ENCODE measurements around the gene SPATA33.

DNA sequence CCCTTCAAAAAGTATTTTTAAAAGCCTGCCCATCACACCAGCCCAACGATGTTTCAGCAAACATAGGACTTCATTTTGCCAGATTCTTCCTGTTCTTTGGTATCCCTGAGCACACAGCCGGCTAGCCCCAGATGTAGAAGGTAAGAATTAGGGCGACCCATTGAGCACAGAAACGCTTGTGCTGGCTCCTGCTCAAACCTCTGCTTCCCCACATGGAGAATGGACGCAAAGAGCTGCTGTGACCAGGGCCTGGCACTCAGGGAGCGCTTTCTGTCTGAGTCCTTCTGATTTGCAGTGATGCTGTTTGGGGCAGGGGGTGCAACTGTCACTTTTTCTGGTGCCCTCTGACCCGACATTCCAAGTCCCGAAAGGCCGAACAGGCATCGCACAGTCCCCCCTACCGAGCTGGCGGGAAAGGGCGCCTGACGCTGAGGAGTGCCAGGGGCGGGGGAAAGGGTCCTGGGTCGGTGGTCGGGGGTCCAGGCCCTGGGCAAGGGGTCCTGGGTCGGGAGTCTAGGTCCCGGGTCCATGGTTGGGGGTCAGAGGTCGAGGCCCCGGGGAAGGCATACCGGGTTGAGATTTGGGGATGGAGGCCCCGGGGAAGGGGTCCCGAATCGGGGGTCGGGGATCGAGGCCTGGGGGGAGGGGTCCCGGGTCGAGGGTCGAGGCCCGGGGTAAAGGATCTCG is 1.1 kb upstream of the SPATA33 start:
- TF ChIP-seq, protein P1, sequence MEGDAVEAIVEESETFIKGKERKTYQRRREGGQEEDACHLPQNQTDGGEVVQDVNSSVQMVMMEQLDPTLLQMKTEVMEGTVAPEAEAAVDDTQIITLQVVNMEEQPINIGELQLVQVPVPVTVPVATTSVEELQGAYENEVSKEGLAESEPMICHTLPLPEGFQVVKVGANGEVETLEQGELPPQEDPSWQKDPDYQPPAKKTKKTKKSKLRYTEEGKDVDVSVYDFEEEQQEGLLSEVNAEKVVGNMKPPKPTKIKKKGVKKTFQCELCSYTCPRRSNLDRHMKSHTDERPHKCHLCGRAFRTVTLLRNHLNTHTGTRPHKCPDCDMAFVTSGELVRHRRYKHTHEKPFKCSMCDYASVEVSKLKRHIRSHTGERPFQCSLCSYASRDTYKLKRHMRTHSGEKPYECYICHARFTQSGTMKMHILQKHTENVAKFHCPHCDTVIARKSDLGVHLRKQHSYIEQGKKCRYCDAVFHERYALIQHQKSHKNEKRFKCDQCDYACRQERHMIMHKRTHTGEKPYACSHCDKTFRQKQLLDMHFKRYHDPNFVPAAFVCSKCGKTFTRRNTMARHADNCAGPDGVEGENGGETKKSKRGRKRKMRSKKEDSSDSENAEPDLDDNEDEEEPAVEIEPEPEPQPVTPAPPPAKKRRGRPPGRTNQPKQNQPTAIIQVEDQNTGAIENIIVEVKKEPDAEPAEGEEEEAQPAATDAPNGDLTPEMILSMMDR (IDR thresholded peaks at IDR 0.05), result no peak
- TF ChIP-seq ZC3H11A (IDR thresholded peaks at IDR 0.05) (no peak), REST (IDR thresholded peaks at IDR 0.05) (no peak), ELK1 (IDR thresholded peaks at IDR 0.05; ENCODE audit: low read depth, low read length) (no peak), EP300 (IDR thresholded peaks at IDR 0.05) (no peak), HEYL (CRISPR knock-in tag; IDR thresholded peaks at IDR 0.05) (no peak), SMC3 (IDR thresholded peaks at IDR 0.05) (no peak), RNF2 (IDR thresholded peaks at IDR 0.05; ENCODE audit: borderline replicate concordance, low read depth) (no peak), FOSL2 (IDR thresholded peaks at IDR 0.05) (no peak), FOSL2 (CRISPR knock-in tag; IDR thresholded peaks at IDR 0.05) (no peak), ESRRA (IDR thresholded peaks at IDR 0.05; ENCODE audit: borderline replicate concordance, low read length) (no peak), RAD21 (conservative IDR thresholded peaks at IDR 0.05 in 1 of 2, IDR thresholded peaks at IDR 0.05 in 1 of 2) (no peak), POLR2A (IDR thresholded peaks at IDR 0.05; ENCODE audit: low read length) (no peak)
- TF ChIP-seq, protein P2, sequence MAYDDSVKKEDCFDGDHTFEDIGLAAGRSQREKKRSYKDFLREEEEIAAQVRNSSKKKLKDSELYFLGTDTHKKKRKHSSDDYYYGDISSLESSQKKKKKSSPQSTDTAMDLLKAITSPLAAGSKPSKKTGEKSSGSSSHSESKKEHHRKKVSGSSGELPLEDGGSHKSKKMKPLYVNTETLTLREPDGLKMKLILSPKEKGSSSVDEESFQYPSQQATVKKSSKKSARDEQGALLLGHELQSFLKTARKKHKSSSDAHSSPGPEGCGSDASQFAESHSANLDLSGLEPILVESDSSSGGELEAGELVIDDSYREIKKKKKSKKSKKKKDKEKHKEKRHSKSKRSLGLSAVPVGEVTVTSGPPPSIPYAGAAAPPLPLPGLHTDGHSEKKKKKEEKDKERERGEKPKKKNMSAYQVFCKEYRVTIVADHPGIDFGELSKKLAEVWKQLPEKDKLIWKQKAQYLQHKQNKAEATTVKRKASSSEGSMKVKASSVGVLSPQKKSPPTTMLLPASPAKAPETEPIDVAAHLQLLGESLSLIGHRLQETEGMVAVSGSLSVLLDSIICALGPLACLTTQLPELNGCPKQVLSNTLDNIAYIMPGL (CRISPR knock-in tag; IDR thresholded peaks at IDR 0.05; ENCODE audit: borderline replicate concordance), result no peak

Data from A549 (cell line).